ENCODE data around the gene LMNTD1. TPM values are rescaled to one million over a fixed set of nuclear protein-coding genes. Genes with fewer than 3 reads are reported as not detected.

LMNTD1 gene
- polyA plus RNA-seq, 1 donor from 2014 or later = not detected

- no peaks in the 10 kb centered on the region for H3F3A ChIP-seq (ENCODE audit: insufficient read depth, low read length, poor library complexity, severe bottlenecking)
- no peaks in the 10 kb centered on the region for H3K9me2 ChIP-seq (ENCODE audit: insufficient read depth, low read length)
- H3K9me3 ChIP-seq (ENCODE audit: low read length) = no peaks in the 10 kb centered on the region
- H3K9ac ChIP-seq (ENCODE audit: low read length) = no peak overlapping the region
- H3K4me2 ChIP-seq (ENCODE audit: low read length) = no peak overlapping the region
- H3K27ac ChIP-seq (ENCODE audit: low read length) = no peak overlapping the region
- no peaks in the 10 kb centered on the region for H4K20me1 ChIP-seq (ENCODE audit: insufficient read depth)
- no peaks in the 10 kb centered on the region for H3K27me3 ChIP-seq (ENCODE audit: insufficient read depth, low read depth, low read length)
- TF ChIP-seq REST (IDR thresholded peaks at IDR 0.05; ENCODE audit: borderline replicate concordance) (no peak), EP300 (conservative IDR thresholded peaks at IDR 0.05; ENCODE audit: poor library complexity, severe bottlenecking) (no peak), SMC3 (conservative IDR thresholded peaks at IDR 0.05; ENCODE audit: poor library complexity) (no peak), TAF1 (IDR thresholded peaks at IDR 0.05; ENCODE audit: low read depth) (no peak), RAD21 (conservative IDR thresholded peaks at IDR 0.05) (no peak), MXI1 (conservative IDR thresholded peaks at IDR 0.05; ENCODE audit: poor library complexity, severe bottlenecking) (no peak), EZH2 (IDR thresholded peaks at IDR 0.05; ENCODE audit: borderline replicate concordance, insufficient read depth, low read length, poor library complexity, severe bottlenecking) (no peak), POLR2AphosphoS5 (IDR thresholded peaks at IDR 0.05) (no peak), CTCF (IDR thresholded peaks at IDR 0.05; ENCODE audit: poor library complexity, severe bottlenecking) (no peak)
- no peak overlapping the region for H2AFZ ChIP-seq (ENCODE audit: low read depth, low read length)
- no peak overlapping the region for H3K4me3 ChIP-seq (ENCODE audit: low read length)
- no peaks in the 10 kb centered on the region for H3K36me3 ChIP-seq (ENCODE audit: insufficient read depth, low read length)
- no peaks in the 10 kb centered on the region for H3K79me2 ChIP-seq (replicated peaks; ENCODE audit: insufficient read depth, low read length)
These were observed 118.6 kb downstream of the LMNTD1 start for GRCh38 chr12:25434515-25434914.

GRCh38 chr12:25433581-25434325, 119.3 kb downstream of the LMNTD1 start:
- TF ChIP-seq POLR2AphosphoS5 (IDR thresholded peaks at IDR 0.05) (no peak), SMC3 (conservative IDR thresholded peaks at IDR 0.05; ENCODE audit: poor library complexity) (no peak), EP300 (conservative IDR thresholded peaks at IDR 0.05; ENCODE audit: poor library complexity, severe bottlenecking) (no peak), MXI1 (conservative IDR thresholded peaks at IDR 0.05; ENCODE audit: poor library complexity, severe bottlenecking) (no peak), REST (IDR thresholded peaks at IDR 0.05; ENCODE audit: borderline replicate concordance) (no peak), CTCF (IDR thresholded peaks at IDR 0.05; ENCODE audit: poor library complexity, severe bottlenecking) (no peak), TAF1 (IDR thresholded peaks at IDR 0.05; ENCODE audit: low read depth) (no peak), RAD21 (conservative IDR thresholded peaks at IDR 0.05) (no peak), EZH2 (IDR thresholded peaks at IDR 0.05; ENCODE audit: borderline replicate concordance, insufficient read depth, low read length, poor library complexity, severe bottlenecking) (no peak)
- no peak overlapping the region for H3K27ac ChIP-seq (ENCODE audit: low read length)
- H3F3A ChIP-seq (ENCODE audit: insufficient read depth, low read length, poor library complexity, severe bottlenecking) = no peaks in the 10 kb centered on the region
- H3K36me3 ChIP-seq (ENCODE audit: insufficient read depth, low read length) = no peaks in the 10 kb centered on the region
- H3K27me3 ChIP-seq (ENCODE audit: insufficient read depth, low read depth, low read length) = no peaks in the 10 kb centered on the region
- no peak overlapping the region for H3K4me2 ChIP-seq (ENCODE audit: low read length)
- H3K9me2 ChIP-seq (ENCODE audit: insufficient read depth, low read length) = no peaks in the 10 kb centered on the region
- no peak overlapping the region for H2AFZ ChIP-seq (ENCODE audit: low read depth, low read length)
- no peak overlapping the region for H3K4me3 ChIP-seq (ENCODE audit: low read length)
- H3K9ac ChIP-seq (ENCODE audit: low read length) = no peak overlapping the region
- H4K20me1 ChIP-seq (ENCODE audit: insufficient read depth) = no peaks in the 10 kb centered on the region
- H3K79me2 ChIP-seq (replicated peaks; ENCODE audit: insufficient read depth, low read length) = no peaks in the 10 kb centered on the region
- no peaks in the 10 kb centered on the region for H3K9me3 ChIP-seq (ENCODE audit: low read length)

Measured in neural cell (in vitro differentiated cells).